Effector memory CD8-positive, alpha-beta T cell (primary cell): Measurements from ENCODE around the gene FGFR2.
A peak's percentile ranks its signal among the peaks of the same experiment; 100 is the strongest.

ENCODE experiments used
- ATAC-seq: fragments of 150-1000 bp; cut with Tn5 transposase; replicated peaks from 2 replicates; pipeline ENCODE4 v1.10.0; 2021; ENCODE audit warnings: mild to moderate bottlenecking, moderate library complexity
- DNase-seq, 3 experiments: peaks; one replicate each; pipeline ENCODE4 v3.0.0; 2021
- H3K27ac Mint-ChIP-seq, 2 donors: one replicate each; pipeline ENCODE4 v1.8.0; 2022; ENCODE audit warnings: mild to moderate bottlenecking in 2 of 2, mixed read lengths in 2 of 2, moderate library complexity in 2 of 2
- H3K27me3 Mint-ChIP-seq, 2 donors: one replicate each; pipeline ENCODE4 v1.8.0; 2022; ENCODE audit warnings: mixed read lengths in 2 of 2
- H3K36me3 Mint-ChIP-seq: one replicate; pipeline ENCODE4 v1.8.0; 2022; ENCODE audit warnings: mild to moderate bottlenecking, moderate library complexity, mixed read lengths; ENCODE audit not compliant: insufficient read depth
- H3K4me1 Mint-ChIP-seq, 2 donors: one replicate each; pipeline ENCODE4 v1.8.0; 2022; ENCODE audit warnings: low read depth in 2 of 2, mixed read lengths in 2 of 2
- H3K4me3 Mint-ChIP-seq, 2 donors: one replicate each; pipeline ENCODE4 v1.8.0; 2022; ENCODE audit warnings: mild to moderate bottlenecking in 2 of 2, mixed read lengths in 2 of 2, moderate library complexity in 2 of 2
- H3K9me3 Mint-ChIP-seq, 2 donors: one replicate each; pipeline ENCODE4 v1.8.0; 2022; ENCODE audit warnings: mixed read lengths in 2 of 2

FGFR2 gene

GRCh38 chr10:121544301-121544869 is 53.9 kb downstream of the FGFR2 start:
- Mint-ChIP-seq H3K4me1 (no peaks in the 10 kb centered on the region), H3K36me3 (no peaks in the 10 kb centered on the region), H3K4me3 (no peak overlapping the region), H3K27me3 (no peaks in the 10 kb centered on the region), H3K9me3 (no peaks in the 10 kb centered on the region), H3K27ac (no peak overlapping the region)
- ATAC-seq (no peak), DNase-seq (no peak)

GRCh38 chr10:121543545-121543944 is 54.7 kb downstream of the FGFR2 start:
- Mint-ChIP-seq H3K36me3 (no peaks in the 10 kb centered on the region), H3K4me3 (no peak overlapping the region), H3K27ac (no peak overlapping the region), H3K27me3 (no peaks in the 10 kb centered on the region), H3K9me3 (no peaks in the 10 kb centered on the region), H3K4me1 (no peaks in the 10 kb centered on the region)
- ATAC-seq = no peak
- DNase-seq = no peak

- no peak overlapping the region for H3K27ac Mint-ChIP-seq
- no peak for DNase-seq
- H3K4me1 Mint-ChIP-seq = no peaks in the 10 kb centered on the region
- no peaks in the 10 kb centered on the region for H3K9me3 Mint-ChIP-seq
- ATAC-seq = no peak
- no peaks in the 10 kb centered on the region for H3K36me3 Mint-ChIP-seq
- H3K27me3 Mint-ChIP-seq = no peaks in the 10 kb centered on the region
- no peak overlapping the region for H3K4me3 Mint-ChIP-seq
These were observed 56.7 kb downstream of the FGFR2 start for GRCh38 chr10:121541450-121542120.

- Mint-ChIP-seq H3K4me3 (no peak overlapping the region), H3K27ac (no peak overlapping the region), H3K36me3 (no peaks in the 10 kb centered on the region), H3K27me3 (no peaks in the 10 kb centered on the region), H3K4me1 (no peaks in the 10 kb centered on the region), H3K9me3 (no peaks in the 10 kb centered on the region)
- DNase-seq (no peak), ATAC-seq (no peak)
These were observed 57.4 kb downstream of the FGFR2 start for GRCh38 chr10:121540732-121541395.

GRCh38 chr10:121539786-121540185 is 58.5 kb downstream of the FGFR2 start:
- ATAC-seq = no peak
- H3K9me3 Mint-ChIP-seq = no peaks in the 10 kb centered on the region
- H3K4me1 Mint-ChIP-seq = no peaks in the 10 kb centered on the region

GRCh38 chr10:121536310-121536913 is 61.8 kb downstream of the FGFR2 start:
- DNase-seq (no peak), ATAC-seq (no peak)
- Mint-ChIP-seq H3K4me1 (no peaks in the 10 kb centered on the region), H3K36me3 (no peaks in the 10 kb centered on the region), H3K9me3 (no peaks in the 10 kb centered on the region), H3K27me3 (no peaks in the 10 kb centered on the region), H3K27ac (no peak overlapping the region), H3K4me3 (no peak overlapping the region)

More at GRCh38 chr10:121539786-121540185, 58.5 kb downstream of the FGFR2 start:
- H3K4me3 Mint-ChIP-seq = no peak overlapping the region
- DNase-seq = no peak
- no peak overlapping the region for H3K27ac Mint-ChIP-seq
- no peaks in the 10 kb centered on the region for H3K27me3 Mint-ChIP-seq
- no peaks in the 10 kb centered on the region for H3K36me3 Mint-ChIP-seq

- no peaks in the 10 kb centered on the region for H3K9me3 Mint-ChIP-seq
- H3K4me1 Mint-ChIP-seq = no peaks in the 10 kb centered on the region
- DNase-seq (no peak), ATAC-seq (no peak)
- H3K27ac Mint-ChIP-seq = no peak overlapping the region
- H3K4me3 Mint-ChIP-seq = no peak overlapping the region
- no peaks in the 10 kb centered on the region for H3K27me3 Mint-ChIP-seq
- no peaks in the 10 kb centered on the region for H3K36me3 Mint-ChIP-seq
These were observed 62.9 kb downstream of the FGFR2 start for GRCh38 chr10:121535381-121535780.

- Mint-ChIP-seq H3K4me3 (no peak overlapping the region), H3K27me3 (no peaks in the 10 kb centered on the region), H3K9me3 (no peaks in the 10 kb centered on the region), H3K36me3 (no peaks in the 10 kb centered on the region), H3K27ac (no peak overlapping the region), H3K4me1 (no peaks in the 10 kb centered on the region)
- no peak for DNase-seq
- no peak for ATAC-seq
These were observed 65.9 kb downstream of the FGFR2 start for GRCh38 chr10:121532292-121532864.

DNA sequence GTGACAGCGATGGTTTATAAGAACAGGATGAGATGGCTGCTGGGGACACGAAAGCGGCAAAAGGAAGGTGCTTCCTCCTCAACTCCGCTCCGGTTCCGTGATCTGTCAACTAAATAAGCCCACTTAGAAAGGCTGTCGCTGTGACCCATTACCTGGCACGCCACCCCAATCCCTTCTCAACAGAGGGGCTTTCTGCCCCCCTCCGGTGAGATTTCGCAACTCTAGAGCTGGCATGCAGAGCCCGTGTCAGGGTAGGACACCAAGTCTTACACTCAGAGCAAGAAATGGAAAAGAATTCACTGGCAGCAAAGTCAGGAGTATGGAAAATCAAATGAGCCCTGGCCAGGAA is 66.4 kb downstream of the FGFR2 start:
- H3K9me3 Mint-ChIP-seq = no peaks in the 10 kb centered on the region
- DNase-seq (no peak), ATAC-seq (no peak)
- H3K27ac Mint-ChIP-seq = no peak overlapping the region
- H3K36me3 Mint-ChIP-seq = no peaks in the 10 kb centered on the region
- no peaks in the 10 kb centered on the region for H3K27me3 Mint-ChIP-seq
- no peak overlapping the region for H3K4me3 Mint-ChIP-seq
- H3K4me1 Mint-ChIP-seq = peaks cover 0 to 1% of the 10 kb centered on the region in 2 donors

DNA sequence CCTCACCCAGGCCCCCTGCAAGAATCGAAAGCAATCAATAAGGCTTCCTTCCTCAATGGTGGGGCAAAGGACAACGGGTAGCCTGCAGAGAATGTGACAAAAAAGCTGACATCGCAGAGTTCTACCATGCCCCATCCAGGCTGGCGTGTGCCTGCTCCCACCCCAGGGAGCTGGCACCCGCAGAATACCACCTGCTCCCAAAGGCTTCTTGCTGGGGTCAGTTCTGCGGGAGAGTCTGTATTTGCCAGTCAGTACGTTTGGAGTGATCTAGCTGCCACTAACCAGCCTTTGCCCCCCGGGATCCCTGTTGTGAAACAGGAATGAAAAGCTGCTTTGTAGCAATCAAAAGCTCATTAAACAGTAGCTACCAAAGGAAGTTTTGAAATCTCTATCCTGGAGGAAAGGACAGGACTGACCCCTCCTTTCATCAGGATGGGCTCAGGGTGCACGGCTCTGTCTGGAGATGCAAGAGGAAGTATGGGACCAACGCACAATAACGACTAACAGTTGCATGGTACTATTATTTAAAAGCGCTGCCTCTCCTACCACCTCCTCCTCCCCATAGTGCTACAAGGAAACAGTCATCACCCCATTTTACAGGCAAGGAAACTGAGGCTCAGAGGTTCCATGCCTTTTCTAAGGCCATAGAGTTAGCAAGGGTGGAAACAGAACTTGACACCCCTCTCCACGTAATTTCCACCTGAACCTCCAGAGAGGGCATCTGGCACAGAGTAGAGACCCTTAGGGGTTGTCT is 67.0 kb downstream of the FGFR2 start:
- no peaks in the 10 kb centered on the region for H3K9me3 Mint-ChIP-seq
- H3K36me3 Mint-ChIP-seq = no peaks in the 10 kb centered on the region
- H3K27ac Mint-ChIP-seq = no peak overlapping the region
- ATAC-seq = no peak
- H3K27me3 Mint-ChIP-seq = no peaks in the 10 kb centered on the region
- DNase-seq = no peak
- no peak overlapping the region for H3K4me3 Mint-ChIP-seq
- H3K4me1 Mint-ChIP-seq = peaks cover 0 to 3% of the 10 kb centered on the region in 2 donors

GRCh38 chr10:121530481-121531075 is 67.7 kb downstream of the FGFR2 start:
- Mint-ChIP-seq H3K4me3 (no peak overlapping the region), H3K36me3 (no peaks in the 10 kb centered on the region)
- ATAC-seq = no peak

GRCh38 chr10:121527690-121528089 is 70.6 kb downstream of the FGFR2 start:
- DNase-seq (no peak), ATAC-seq (no peak)
- Mint-ChIP-seq H3K4me1 (peaks cover 3 to 7% of the 10 kb centered on the region in 2 donors), H3K9me3 (no peaks in the 10 kb centered on the region), H3K27ac (no peak overlapping the region), H3K4me3 (no peak overlapping the region), H3K36me3 (no peaks in the 10 kb centered on the region), H3K27me3 (no peaks in the 10 kb centered on the region)

More at GRCh38 chr10:121530481-121531075, 67.7 kb downstream of the FGFR2 start:
- Mint-ChIP-seq H3K9me3 (no peaks in the 10 kb centered on the region), H3K27ac (no peak overlapping the region), H3K27me3 (no peaks in the 10 kb centered on the region), H3K4me1 (peaks cover 0 to 3% of the 10 kb centered on the region in 2 donors)
- no peak for DNase-seq

DNA sequence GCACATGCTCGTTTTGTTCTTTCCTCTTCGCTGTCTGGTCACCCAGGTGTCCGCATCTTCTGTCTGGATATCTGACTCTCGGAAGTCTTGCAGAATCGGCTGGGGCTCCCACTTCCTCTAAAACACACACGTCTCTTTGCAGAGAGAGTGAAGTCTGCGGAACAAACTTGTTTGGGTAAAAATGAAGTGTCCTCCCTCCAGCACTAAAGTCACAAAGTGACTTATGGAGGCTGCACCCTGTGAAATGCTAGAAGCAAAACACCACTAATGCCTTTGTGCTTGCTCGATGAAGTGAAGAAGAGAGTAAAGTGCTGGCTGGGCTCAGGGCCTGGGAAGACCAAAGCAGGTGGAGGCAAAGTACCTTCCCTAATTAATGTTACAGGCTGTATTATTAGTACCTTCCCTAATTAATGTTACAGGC is 71.4 kb downstream of the FGFR2 start:
- Mint-ChIP-seq H3K9me3 (no peaks in the 10 kb centered on the region), H3K4me1 (peaks cover 4 to 9% of the 10 kb centered on the region in 2 donors), H3K4me3 (peak overlapping the region in 1 of 2 donors; percentile 20), H3K36me3 (no peaks in the 10 kb centered on the region), H3K27me3 (no peaks in the 10 kb centered on the region), H3K27ac (peak overlapping the region in 1 of 2 donors; percentile 21)
- DNase-seq (no peak), ATAC-seq (no peak)
